Stimulated activated CD8-positive, alpha-beta memory T cell treated with anti-CD3 and anti-CD28 coated beads, Interleukin-4, amount 100 ng/mL, for 48 hours (primary cell): ENCODE results near the gene MRPS27.
"Not testable (repeated sequence)": the region's sequence is repeated elsewhere in the genome, so short reads cannot be mapped to it uniquely, and the experiment has no call there.

Experiments
- DNase-seq: peaks from one replicate; pipeline ENCODE4 v3.0.0-alpha.2; 2020

Gene MRPS27

GRCh38 chr5:72325566-72326305 is 5.7 kb upstream of the MRPS27 start:
- DNase-seq = no peak

GRCh38 chr5:72324189-72324825 is 4.3 kb upstream of the MRPS27 start:
- no peak for DNase-seq

GRCh38 chr5:72319435-72319975 is 535 bp downstream of the MRPS27 start:
- DNase-seq = peak; percentile 58

- no peak for DNase-seq
These were observed 5.4 kb downstream of the MRPS27 start for GRCh38 chr5:72314571-72315172.

- DNase-seq = no peak
These were observed 6.9 kb downstream of the MRPS27 start for GRCh38 chr5:72313141-72313540.

- peak; percentile 30 for DNase-seq
These were observed 11.2 kb downstream of the MRPS27 start for GRCh38 chr5:72308853-72309191.

GRCh38 chr5:72307968-72308852 is 11.8 kb downstream of the MRPS27 start:
- DNase-seq = peak; percentile 96

- DNase-seq = no peak
These were observed 12.5 kb downstream of the MRPS27 start for GRCh38 chr5:72307573-72307967.

- no peak for DNase-seq
These were observed 14.6 kb downstream of the MRPS27 start for GRCh38 chr5:72305194-72306142.

GRCh38 chr5:72302171-72302570 is 17.9 kb downstream of the MRPS27 start:
- DNase-seq = no peak

GRCh38 chr5:72301557-72301956 is 18.5 kb downstream of the MRPS27 start:
- no peak for DNase-seq

- no peak for DNase-seq
These were observed 19.3 kb downstream of the MRPS27 start for GRCh38 chr5:72300590-72301339.

GRCh38 chr5:72298711-72299110 is 21.3 kb downstream of the MRPS27 start:
- DNase-seq = no peak

- not testable (repeated sequence) for DNase-seq
These were observed 21.9 kb downstream of the MRPS27 start for GRCh38 chr5:72298136-72298535.

- DNase-seq = no peak
These were observed 23.8 kb downstream of the MRPS27 start for GRCh38 chr5:72296256-72296655.

- no peak for DNase-seq
These were observed 24.5 kb downstream of the MRPS27 start for GRCh38 chr5:72295539-72295938.

- no peak for DNase-seq
These were observed 25.6 kb downstream of the MRPS27 start for GRCh38 chr5:72294473-72294872.

- no peak for DNase-seq
These were observed 26.5 kb downstream of the MRPS27 start for GRCh38 chr5:72293495-72294055.

- DNase-seq = no peak
These were observed 27.6 kb downstream of the MRPS27 start for GRCh38 chr5:72292411-72292810.

- DNase-seq = no peak
These were observed 28.4 kb downstream of the MRPS27 start for GRCh38 chr5:72291601-72292000.
